Frontal cortex (tissue), 4 donors: ENCODE data around the gene SF3A1. TPM values are rescaled to one million over a fixed set of nuclear protein-coding genes. Genes with fewer than 3 reads are reported as not detected.
"Not testable (repeated sequence)": the region's sequence is repeated elsewhere in the genome, so short reads cannot be mapped to it uniquely, and the experiment has no call there.

Source experiments
- DNase-seq, 2 donors: peaks; one replicate each; pipeline ENCODE4 v3.0.0; 2012; ENCODE audit warnings: low spot score in 2 of 2
- FAIRE-seq: peaks from 2 replicates; lab custom pipeline; 2012; peaks lifted over from hg19 to GRCh38; lab: Jason Lieb, UNC
- total RNA-seq: library from RNA; depleted of rRNA; stranded (reverse); fragments of >200 nt; gene quantifications from one replicate; pipeline ENCODE4 v1.2.3, GENCODE V29; 2014
- donor health status: control.
- donor health status: control.
- donor health status: control.

The SF3A1 gene
- total RNA-seq, 1 donor from 2014 or later = 13.9 TPM

DNA sequence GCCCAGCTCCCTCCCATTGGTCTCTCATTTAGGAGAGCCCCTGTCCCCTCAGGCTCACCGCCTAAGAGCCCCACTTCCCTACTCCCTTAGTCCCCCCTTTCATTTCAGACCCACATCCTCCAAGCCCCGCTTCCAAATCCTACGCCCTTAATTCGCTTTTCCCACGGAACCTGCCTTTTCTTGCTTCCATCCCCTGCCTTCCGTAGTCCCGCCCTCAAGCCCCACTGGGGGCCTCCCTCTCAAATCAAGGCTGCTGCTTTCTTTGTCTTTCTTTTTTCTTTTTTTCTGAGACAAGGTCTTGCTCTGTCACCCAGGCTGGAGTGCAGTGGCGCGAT is 509 bp upstream of the SF3A1 start:
- DNase-seq (no peak), FAIRE-seq (no peak)

- FAIRE-seq (no peak), DNase-seq (no peak)
Observed at GRCh38 chr22:30354644-30355043, 2.0 kb downstream of the SF3A1 start.

DNA sequence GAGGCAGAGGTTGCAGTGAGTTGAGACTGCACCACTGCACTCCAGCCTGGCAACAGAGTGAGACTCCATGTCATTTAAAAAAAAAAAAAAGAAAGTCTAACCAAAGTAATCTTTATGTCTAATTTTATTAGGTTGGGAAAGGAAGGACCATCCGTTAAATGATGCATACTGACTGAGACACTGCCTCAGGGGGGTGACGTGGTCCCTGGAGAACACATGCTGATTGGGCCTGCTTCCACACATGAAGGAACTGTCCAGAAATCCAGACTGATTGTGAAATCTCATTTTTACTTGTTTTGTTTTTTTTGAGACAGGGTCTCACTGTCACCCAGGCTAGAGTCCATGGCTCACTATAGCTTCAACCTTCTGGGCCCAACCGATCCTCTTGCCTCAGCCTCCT is 5.5 kb downstream of the SF3A1 start:
- DNase-seq (no peak), FAIRE-seq (no peak)

- FAIRE-seq (no peak), DNase-seq (no peak)
Observed at GRCh38 chr22:30348809-30349208, 7.9 kb downstream of the SF3A1 start.

GRCh38 chr22:30348404-30348803 is 8.3 kb downstream of the SF3A1 start:
- FAIRE-seq (no peak), DNase-seq (no peak)

- DNase-seq = no peak
- FAIRE-seq = no peak
Observed at GRCh38 chr22:30347255-30347892, 9.3 kb downstream of the SF3A1 start.

DNA sequence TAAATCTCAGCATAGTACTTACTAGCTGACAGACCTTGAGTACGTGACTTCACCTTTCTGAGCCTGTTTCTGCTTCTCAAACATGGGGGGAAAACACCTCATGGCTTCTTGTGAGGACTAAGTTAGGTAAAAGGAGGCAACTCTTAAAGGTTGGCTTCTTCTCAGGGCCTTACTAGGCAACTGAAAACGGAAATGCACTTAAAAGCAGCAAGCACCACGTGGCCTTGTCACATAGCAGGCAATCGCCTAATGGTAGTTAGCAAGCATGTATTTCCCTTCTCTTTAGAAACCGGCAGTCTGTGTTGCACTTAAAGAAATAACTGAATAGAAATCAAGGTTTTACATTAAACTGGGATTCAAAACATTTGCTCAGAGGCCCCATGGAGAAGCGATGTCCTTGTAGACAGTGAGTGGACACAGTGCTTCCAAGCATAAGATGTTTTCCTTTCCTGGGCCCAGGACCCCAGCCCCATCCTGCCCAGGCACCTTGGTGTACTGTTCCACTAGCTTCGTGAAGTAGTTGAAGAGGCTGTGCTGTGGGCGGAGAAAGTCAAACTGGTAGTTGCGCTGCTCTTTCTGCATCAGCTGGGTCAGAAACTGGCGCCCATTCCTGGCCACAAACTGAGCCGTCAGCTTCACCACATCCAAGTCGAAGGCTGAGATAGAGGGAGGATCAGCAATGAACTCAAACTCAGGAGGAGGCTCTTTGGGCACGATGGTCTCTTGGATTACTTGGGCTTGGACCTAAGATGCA is 12.1 kb downstream of the SF3A1 start:
- FAIRE-seq (no peak), DNase-seq (no peak)

- DNase-seq (peak; percentile 46 to 67), FAIRE-seq (no peak)
Observed at GRCh38 chr22:30340911-30341685, 15.6 kb downstream of the SF3A1 start.

DNA sequence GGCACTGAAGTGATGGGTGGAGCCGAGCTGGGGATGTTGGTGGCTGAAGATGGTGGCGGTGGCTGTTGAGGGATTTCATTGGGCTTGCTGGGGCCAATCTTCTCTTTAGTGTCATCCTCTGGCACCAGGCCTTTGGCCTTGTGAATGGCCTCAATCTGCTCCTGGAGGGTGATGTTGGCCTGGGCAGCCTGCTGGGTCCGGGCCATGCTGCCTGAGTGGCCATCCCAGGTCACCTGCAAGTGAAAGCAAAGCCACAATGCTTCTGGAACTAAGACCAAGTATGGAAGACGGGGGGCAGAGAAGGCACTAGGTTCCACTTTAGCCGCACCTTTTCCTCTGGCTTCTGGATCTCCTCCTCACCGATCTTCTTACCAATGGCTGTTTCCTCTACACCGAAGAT is 17.9 kb downstream of the SF3A1 start:
- no peak for DNase-seq
- FAIRE-seq = no peak

DNA sequence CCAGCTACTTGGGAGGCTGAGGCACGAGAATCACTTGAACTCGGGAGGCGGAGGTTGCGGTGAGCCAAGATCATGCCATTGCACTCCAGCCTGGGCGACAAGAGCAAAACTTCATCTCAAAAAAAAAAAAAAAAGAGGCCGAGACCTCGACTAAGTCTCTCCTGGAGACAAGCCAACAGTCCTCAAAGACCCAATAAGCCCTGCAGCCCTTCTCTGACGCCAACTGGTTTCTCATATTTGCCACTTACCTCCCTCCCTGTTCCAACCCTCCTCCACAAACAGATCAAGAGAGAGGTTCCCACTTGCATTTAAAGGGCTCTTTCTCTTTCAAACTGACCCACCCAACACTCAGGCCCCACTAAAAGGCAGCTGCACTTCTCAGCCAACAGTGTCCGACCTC is 18.4 kb downstream of the SF3A1 start:
- not testable (repeated sequence) for FAIRE-seq, DNase-seq

DNA sequence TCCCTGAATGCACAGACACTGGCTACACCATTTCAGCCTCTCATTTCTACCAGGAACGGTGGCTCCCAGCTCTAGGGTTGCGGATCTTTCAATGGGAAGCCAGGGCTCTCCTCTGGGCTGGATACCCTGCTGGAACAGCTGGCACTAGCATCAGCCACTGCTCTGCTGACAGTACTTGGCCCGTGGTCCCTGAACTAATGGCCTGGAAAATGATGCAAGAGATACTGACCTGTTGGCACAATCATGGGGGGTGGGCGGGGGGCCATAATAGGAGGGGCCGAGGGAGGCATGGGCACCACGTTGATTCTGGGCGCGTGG is 19.3 kb downstream of the SF3A1 start:
- FAIRE-seq = no peak
- DNase-seq = no peak

GRCh38 chr22:30336752-30337460 is 19.8 kb downstream of the SF3A1 start:
- DNase-seq (no peak), FAIRE-seq (no peak)

DNA sequence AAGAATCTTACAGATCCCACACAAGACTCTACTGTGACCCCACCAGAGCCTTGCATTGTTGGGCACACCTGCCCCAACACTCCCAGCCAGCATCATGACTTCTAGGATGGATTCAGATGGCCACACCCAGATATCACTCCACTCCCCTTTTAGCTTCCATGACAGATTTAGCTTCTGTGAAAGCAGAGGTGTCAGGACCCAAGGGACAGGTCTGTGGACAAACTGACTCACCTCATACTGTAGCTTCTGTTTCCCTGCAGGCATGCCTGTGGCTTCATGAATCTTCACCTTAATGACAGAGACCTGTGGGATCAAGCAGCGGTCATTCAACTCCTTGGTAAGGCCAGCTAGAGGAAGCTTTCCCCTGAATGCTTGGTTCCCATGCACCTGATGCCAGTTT is 21.5 kb downstream of the SF3A1 start:
- FAIRE-seq (no peak), DNase-seq (no peak)

DNA sequence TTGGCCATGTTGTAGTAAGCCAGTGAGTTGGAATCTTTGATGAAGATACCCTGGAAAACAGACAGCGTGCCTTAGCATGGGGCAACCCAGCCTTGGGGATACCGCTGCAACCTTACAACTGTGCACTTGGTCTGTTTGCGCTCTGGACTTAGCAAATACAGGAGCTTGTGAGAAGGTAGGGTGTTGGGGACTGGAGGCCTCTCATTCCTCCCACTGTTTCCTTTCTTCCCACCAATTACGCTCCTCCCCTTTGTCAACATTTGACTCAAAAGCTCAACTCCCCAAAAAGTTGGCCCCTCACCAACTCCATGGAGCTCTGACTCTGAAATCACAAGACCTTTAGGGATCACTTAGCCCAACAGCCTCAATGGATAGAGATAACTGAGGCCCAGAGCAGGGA is 22.0 kb downstream of the SF3A1 start:
- FAIRE-seq (no peak), DNase-seq (no peak)

DNA sequence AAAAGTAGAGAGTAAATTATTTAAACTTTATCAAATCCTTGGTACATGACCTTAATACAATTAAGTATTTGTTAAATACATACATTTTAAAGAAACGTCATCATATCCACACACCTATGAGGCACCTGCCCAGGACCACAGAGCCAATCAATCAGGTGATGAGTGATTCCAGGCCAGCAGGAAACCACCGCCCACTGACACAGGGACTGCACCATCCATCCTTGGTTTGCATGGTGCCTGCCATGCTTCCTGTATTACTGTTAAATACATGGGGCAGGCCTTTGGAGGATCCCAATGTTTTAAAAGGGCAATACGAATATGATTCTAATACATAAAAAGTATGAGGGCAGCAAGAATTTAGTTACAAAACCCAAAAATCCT is 23.0 kb downstream of the SF3A1 start:
- FAIRE-seq = no peak
- no peak for DNase-seq

DNA sequence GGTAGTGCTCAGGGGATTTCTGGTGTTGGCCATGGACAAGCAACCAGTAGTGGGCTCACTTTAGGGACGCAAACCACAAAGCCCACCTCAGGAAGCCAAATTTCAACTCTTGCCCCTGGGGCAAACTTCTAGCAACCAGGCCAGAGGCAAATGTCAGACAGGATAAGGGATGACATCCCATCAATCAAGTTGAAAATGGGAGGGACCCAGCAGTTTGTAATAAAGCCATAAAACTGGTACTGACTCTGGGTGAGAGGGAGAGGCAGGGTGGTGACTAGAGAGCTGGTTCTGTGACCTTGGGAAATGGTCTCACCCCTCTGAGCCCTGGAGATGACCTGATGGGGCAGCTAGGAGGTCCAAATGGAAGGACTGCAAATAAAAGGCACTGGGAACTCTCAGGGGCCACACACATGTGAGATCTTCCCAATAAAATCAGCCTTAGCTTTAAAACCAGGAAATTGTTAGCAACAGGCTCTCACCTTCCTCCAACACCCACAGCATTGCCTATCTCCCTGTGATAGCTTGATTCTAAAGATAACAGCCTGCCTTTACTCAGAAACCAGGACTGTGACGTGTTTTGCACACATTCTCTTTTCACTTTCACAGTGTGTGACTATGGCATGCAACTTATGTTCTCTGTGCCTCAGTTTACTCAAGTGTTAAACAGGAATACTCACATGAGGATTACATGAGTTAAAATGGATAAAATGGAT is 23.5 kb downstream of the SF3A1 start:
- FAIRE-seq (no peak), DNase-seq (no peak)

DNA sequence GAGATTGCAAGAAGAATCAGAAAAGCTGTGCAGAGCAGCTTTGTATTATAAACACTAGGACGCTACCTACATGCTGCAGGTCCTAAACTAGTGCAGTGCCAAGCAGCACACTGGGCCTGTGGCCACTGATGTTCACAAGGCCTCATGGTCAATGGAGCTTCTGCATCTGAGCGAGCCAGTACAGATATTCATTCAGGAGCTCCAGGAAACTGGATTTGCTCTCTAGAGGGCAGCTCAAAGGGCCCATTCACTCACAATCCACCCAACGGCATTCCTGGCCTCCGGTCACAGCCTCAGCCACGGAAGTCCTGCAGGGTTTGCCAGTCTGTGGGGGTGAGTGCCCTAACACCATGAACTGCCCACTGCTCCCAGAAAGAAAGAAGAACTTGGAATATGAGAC is 24.1 kb downstream of the SF3A1 start:
- DNase-seq = peak in 1 of 2 donors; percentile 50
- no peak for FAIRE-seq

DNA sequence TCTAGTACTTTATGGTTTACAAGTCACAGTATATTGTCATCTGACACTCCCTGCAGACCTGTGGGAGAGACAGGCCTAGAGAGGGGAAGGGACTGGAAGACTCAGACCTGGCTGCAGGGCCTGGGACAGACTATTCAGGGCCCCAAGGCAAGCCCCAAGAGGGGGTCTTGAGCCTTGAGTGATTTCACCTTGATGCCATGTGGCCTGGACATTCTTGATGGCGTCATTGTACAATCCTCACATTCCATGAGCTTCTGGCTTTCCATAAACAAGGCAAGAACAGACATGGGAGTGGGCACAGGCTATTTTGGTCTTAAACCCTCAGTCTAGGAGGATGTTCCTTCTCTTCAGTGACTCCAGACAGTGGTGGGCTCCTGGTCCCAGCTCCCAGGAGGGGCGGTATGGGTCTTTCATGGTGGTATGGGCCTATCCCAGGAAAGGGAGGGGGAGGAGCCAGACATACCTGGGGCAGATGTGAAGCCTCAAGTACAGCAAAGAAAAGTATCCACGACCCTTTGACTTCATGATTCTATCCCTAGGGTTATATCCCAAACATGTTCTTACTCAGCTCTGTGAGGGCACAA is 28.1 kb downstream of the SF3A1 start:
- FAIRE-seq (no peak), DNase-seq (no peak)

DNA sequence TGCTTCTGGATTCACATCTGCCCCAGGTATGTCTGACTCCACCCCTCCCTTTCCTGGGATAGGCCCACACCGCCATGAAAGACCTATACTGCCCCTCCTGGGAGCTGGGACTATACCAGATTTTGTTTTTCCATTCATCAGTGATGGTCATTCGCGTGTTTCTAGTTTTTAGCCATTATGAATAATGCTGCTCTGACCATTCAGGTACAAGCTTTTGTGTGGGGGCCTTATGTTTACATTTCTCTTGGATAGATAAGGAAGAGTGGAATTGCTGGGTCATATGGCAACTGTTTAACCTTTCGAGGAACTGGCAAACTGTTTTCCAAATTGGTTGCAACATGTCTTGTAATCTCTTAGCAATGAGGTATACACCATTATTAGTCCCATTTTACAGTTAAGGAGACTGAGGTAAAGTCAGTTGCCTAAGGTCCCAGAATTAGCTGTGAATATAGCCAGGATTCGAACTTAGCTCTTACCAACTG is 28.8 kb downstream of the SF3A1 start:
- DNase-seq (no peak), FAIRE-seq (no peak)
